ENCODE measurements around the gene HNRNPF.
A peak's percentile ranks its signal among the peaks of the same experiment; 100 is the strongest.
"Not testable (repeated sequence)": the region's sequence is repeated elsewhere in the genome, so short reads cannot be mapped to it uniquely, and the experiment has no call there.

Gene HNRNPF, protein sequence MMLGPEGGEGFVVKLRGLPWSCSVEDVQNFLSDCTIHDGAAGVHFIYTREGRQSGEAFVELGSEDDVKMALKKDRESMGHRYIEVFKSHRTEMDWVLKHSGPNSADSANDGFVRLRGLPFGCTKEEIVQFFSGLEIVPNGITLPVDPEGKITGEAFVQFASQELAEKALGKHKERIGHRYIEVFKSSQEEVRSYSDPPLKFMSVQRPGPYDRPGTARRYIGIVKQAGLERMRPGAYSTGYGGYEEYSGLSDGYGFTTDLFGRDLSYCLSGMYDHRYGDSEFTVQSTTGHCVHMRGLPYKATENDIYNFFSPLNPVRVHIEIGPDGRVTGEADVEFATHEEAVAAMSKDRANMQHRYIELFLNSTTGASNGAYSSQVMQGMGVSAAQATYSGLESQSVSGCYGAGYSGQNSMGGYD

DNA sequence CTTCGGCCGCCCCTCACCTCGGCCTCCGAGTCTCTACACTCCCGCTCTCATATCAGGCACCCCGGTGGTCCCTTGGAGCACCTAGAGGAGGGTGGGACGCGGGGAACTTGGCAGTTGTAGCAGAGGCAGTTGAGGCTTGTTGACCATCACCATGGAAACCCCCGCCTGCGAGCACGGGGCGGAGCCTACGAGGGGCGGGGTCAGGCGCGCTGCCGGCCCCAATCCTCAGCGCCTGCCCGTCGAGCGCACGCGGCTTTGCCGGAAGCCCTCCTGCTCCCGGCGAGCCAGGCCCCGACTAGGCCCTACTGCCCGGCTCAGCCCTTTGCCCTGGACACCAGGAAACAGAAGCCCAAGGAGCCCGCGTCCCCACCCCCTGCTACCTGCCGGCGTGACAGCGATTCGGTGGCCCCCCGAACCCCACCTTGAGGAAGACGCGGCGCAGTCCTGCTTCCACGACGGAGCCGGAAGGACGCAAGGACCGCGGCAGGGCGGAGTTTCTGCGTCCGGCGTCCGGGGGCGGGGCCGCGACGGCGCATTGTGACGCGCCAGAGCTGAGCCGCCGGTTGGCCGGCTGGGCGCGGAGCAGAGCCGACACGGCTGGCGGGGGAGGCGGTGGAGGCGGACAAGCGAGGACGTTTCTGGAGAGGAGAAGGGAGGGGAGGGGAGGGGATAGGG, at the start of gene HNRNPF:
HNRNPF (minus strand) TSS at position 477 of the 675 bp plus-strand sequence. CDS start 21,302 bp downstream, outside the sequence.
- peak; percentile 95 for DNase-seq

DNA sequence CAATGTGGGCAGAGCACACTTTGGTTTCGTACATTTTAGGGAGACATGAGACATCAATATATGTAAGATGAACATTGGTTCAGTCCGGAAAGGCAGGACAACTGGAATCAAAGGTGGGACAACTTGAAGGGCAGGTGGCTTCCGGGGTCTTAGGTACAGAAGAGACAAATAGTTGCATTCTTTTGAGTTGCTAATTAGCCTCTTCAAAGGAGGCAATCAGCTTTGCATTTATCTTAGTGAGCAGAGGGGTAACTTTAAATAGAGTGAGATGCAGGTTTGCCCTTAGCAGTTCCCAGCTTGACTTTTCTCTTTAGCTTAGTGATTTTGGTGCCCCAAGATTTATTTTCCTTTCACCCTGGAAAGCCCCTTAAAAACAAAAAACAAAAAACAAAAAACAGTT, 49.2 kb upstream of the HNRNPF start:
- DNase-seq = no peak

DNA sequence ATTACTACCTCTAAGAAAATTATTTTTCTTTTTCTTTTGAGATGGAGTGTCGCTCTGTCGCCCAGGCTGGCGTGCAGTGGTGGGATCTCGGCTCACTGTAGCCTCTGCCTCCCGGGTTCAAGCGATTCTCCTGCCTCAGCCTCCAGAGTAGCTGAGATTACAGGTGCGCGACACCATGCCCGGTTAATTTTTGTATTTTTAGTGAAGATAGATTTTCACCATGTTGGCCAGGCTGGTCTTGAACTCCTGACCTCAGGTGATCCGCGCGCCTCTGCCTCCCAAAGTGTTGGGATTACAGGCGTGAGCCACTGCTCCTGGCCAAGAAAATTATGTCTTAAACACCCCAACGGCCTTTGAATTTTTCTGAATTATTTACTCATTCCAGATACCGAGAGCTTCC, 47.6 kb upstream of the HNRNPF start:
- not testable (repeated sequence) for DNase-seq

DNA sequence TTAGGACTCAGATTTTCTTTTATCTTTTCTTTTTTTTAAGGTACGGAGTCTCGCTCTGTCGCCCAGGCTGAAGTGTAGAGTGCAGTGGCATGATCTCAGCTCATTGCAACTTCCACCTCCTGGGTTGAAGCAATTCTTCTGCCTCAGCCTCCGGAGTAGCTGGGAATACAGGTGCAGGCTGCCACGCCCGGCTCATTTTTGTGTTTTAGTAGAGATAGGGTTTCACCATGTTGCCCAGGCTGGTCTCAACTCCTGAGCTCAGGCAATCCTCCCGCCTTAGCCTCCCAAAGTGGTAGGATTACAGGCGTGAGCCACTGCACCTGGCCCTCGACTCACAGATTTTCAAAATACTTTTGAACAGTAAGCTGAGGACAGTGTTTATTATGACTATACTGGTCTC, 45.0 kb upstream of the HNRNPF start:
- DNase-seq = peak; percentile 17

DNA sequence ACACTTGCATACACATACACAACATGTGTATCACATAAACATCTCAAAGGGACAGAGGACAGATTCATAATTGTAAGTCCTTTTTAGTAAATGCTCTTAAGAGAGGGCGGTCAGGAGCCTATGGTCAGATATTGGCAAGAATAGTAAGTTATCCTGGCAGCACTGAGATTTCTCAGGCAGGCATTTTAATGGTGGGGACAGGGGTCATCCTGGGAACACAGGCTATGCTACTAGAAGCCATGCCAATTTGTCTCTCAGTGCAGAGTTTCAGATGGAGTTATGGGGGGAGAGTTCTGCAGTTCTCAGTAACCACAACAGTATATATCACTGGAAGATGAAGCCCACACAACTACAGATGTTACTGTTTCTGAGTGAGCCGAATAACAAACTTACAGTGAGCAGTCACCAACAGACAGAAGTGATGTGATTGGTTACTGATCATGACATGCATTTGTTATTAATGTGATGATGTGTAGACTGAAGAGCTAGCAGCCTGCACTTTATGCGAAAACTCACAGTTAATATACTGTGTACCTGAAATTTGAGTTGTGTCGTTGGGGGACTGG, 44.4 kb upstream of the HNRNPF start:
- DNase-seq = no peak

DNA sequence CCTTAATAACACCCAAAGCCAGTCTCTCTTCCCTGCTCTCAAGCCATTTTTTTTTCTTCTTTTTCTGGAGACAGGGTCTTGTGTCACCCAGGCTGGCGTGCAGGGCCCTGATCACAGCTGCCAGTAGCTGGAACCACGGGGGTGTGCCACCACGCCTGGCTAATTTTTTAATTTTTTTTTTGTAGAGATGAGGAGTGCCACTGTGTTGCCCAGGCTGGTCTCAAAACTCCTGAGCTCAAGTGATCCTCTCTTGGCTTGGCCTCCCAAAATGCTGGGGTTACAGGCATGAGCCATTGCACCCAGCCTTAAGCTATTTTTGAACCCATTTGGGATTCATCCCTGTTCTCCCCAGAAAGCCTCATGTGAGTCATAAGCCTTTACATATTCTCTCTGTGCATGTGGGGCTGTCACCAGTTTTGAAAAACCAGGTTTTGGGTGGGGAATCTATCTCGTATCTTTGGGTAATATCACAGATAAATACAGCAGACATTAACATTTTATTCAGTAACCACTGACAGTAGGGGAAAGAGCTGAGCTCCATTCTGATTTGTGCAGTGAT, 43.4 kb upstream of the HNRNPF start:
- no peak for DNase-seq

DNA sequence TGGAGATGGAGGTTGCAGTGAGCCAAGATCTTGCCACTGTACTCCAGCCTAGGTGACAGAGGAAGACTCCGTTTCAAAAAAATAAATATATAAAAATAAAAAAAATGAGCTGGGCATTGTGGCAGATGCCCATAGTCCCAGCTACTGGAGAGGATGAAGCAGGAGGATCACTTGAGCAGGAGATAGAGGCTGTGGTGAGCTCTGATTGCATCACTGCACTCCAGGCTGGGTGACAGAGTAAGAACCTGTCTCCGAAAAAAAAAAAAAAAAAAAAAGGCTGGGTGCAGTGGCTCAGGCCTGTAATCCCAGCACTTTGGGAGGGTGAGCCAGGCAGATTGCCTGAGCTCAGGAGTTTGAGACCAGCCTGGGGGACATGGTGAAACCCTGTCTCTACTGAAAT, 39.8 kb upstream of the HNRNPF start:
- DNase-seq = no peak

DNA sequence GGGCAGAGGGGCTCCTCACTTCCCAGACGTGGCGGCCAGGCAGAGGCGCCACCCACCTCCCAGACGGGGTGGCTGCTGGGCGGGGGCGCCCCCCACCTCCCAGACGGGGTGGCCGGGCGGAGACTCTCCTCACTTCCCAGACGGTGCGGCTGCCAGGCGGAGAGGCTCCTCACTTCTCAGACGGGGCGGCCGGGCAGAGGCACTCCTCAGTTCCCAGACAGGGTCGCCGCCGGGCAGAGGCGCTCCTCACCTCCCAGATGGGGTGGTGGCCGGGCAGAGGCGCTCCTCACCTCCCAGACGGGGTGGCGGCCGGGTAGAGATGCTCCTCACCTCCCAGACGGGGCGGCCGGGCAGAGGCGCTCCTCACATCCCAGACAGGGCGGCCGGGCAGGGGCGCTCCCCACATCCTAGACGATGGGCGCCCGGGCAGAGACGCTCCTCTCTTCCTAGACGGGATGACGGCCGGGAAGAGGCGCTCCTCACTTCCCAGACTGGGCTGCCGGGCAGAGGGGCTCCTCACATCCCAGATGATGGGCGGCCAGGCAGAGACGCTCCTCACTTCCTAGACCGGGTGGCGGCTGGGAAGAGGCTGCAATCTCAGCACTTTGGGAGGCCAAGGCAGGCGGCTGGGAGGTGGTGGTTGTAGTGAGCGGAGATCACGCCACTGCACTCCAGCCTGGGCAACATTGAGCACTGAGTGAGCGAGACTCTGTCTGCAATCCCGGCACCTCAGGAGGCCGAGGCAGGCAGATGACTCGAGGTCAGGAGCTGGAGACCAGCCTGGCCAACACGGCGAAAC, 37.4 kb upstream of the HNRNPF start:
- DNase-seq = not testable (repeated sequence)

DNA sequence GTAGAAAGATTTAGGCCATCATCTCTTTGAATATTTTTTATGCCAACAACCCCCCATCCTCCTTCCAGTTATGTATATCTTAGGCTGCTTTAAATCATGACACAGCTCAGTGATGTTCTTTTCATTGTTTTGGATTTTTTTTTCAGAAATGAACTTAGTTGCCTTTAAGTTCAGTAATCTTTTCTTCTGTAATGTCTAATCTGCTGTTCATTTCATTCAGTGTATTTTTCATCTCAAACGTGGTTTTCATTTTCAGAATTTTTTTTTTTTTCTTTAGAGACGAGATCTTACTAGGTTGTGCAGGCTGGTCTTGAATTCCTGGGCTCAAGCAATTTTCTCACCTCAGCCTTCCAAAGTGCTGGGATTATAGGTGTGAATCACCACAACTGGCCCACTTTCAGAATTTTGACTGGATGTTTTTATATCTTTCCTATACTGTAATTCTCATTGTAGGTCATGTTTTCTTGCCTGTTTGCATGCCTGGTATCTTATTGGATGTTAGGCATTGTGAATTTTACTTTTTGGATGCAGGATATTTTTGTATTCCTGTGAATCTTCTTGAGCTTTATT, 36.0 kb upstream of the HNRNPF start:
- no peak for DNase-seq

DNA sequence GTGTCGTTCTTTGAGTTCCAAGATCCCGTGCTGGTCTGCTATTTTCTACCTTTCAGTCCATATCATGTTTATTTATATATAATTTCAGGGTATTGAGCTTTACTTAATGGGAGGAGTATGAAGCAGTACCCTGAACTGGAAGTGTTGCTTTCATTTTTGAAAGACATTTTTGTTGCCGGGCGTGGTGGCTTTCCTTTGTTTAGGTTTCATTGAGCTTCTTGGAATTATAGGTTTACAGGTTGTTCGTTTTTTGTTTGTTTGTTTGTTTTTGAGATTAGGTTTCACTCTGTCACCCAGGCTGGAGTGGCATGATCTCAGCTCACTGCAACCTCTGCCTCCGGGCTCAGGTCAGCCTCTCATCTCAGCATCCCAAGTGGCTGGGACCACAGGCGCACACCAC, 35.3 kb upstream of the HNRNPF start:
- no peak for DNase-seq

DNA sequence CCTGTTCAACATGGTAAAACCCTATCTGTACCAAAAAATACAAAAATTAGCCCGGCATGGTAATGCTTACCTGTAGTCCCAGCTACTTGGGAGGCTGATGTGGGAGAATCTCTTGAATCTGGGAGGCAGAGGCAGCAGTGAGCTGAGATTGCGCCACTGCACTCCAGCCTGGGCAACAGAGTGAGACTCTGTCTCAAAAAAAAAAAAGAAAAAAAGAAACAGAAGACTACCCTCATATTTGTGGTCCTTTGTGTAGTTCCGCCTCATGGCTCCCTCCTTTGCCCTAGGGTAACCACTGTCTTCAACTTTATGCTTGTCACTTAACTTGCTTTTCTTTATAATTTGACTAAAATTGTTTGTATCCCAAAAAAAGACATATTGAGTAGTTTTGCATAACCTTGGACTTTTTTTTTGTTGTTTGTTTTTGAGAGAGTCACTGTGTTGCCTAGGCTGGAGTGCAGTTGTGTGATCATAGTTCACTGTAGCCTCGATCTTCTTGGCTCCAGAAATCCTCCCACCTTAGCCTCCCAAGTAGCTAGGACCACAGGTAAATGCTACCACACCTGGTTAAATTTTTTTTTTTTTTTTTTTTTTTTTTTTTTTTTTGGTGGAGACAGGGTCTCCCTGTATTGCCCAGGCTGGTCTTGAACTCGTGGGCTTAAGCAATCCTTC, 31.6 kb upstream of the HNRNPF start:
- DNase-seq = no peak

DNA sequence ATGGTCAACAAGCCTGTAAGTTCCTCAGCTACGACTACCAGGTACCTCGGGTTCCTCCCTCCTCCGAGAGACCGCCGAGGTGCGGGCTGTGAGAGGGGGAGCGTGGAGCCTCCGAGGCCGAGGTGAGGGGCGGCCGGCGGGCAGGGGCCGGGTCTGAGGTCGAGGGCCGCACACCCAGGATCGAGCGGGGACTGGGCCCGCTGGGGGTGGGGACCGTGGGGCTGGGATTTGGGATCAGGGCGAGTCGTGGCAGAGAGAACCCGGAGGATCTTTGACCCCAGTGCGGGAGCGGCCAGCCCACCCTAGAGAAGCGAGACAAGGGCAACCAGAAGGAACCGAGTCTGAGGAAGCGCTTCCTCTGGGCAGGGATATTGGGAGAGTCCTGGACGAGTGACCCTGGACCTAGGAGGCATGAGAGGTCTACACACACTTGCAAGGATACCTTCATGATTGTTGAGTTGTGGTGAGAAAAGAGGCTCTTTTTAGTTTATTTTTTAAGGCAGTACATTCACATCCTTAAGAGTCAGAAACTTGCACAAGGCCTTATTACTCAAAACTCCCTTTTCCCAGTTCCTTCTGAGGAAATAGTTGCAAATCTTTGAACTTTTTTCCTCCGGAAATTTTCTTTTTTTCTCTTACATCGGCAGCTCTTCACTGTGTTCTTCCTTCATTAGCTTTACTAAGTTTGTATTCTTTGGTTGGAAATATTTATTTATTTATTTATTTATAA, 28.3 kb upstream of the HNRNPF start:
- DNase-seq = no peak

DNA sequence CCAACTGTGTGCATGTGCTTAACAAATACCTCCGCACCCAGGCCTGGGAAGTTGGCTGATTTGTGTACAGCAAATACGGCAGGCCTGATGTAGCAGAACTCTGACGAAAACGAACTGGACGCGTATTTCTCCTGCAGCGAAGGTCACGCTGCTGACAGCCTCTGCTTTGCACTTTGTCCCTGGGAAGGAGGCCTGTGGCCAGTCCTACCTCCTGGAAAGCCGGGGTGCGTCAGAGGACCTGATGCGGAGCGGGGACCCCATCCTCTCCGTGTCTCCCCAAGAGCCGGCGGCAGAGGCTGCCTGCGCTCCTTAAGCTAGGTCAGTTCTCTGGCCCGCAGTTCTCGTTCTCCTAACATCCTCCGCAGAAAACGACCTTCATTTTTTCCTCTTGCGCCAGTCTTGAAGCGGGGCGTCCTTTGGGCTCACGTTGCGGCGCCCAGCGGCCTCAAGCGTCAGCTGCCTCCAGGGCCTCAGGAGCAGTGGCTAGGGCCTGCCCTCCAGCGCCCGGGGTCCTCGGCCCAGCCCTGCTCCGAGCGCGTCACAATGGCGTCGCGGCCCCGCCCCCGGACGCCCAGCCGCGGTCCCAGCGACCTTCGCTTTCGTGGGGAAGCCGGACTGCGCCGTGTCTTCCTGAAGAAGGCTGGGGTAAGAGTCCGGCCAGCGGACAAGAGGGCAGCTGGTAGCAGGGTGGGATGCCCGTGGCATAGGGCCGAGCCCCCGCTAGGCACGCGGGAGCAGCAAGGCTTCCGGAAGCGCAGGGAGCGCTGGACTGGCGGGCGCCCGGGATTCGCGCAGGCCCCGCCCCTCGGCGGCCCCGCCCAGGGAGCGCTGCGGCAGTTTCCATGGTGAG, 27.5 kb upstream of the HNRNPF start, which contains the start of gene ZNF487:
ZNF487 (plus strand) TSS at position 821 of the 850 bp plus-strand sequence. CDS start 38,703 bp downstream, outside the sequence.
- peak; percentile 80 for DNase-seq

DNA sequence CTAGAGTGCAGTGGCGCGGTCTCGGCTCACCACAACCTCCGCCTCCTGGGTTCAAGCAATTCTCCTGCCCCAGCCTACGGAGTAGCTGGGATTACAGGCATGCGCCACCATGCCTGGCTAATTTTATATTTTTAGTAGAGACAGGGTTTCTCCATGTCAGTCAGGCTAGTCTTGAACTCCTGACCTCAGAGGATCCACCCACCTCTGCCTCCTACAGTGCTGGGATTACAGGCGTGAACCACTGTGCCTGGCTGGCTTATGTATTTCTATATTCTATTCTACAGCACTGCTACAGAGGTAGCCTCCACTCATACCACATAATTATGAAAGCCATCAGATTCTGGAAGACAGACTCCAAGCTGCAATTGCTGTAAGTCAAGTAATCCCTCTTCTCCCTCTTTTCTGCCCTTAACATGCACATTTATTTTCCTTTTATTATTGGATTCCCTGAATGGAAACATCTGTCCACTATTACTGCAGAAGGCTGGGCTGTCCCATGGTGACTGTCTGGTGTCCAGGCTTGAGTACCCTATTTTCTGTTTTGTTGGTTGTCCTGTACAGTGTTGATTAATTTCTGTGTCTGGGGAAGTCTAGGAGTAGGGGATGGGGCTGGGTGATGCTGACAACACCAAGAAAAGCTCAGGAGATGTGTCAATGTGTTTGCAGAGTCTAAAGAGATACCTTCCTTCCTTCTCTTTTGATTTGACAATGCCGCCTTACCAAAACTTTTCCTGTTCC, 22.1 kb upstream of the HNRNPF start:
- DNase-seq = no peak

DNA sequence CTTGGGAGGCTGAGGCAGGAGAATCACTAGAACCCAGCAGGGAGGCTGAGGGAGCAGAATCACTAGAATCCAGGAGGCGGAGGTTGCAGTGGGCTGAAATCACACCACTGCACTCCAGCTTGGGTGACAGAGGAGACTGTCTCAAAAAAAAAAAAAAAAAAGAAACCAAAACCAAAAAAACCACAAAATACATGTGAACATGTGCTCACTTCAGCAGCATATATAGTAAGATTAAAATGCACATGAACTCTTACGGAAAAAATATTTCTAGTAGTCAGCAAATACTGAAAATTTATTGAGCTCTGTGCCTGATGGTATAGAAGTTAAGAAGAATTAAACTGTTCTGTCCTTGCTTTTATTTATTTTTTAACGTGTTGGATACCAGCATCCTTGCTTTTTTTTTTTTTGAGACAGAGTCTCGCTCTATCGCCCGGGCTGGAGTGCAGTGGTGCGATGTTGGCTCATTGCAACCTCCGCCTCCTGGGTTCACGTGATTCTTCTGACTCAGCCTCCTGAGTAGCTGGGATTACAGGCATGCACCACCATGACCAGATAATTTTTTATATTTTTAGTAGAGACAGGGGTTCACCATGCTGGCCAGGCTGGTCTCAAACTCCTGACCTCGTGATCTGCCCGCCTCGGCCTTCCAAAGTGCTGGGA, 18.3 kb upstream of the HNRNPF start:
- DNase-seq = no peak

DNA sequence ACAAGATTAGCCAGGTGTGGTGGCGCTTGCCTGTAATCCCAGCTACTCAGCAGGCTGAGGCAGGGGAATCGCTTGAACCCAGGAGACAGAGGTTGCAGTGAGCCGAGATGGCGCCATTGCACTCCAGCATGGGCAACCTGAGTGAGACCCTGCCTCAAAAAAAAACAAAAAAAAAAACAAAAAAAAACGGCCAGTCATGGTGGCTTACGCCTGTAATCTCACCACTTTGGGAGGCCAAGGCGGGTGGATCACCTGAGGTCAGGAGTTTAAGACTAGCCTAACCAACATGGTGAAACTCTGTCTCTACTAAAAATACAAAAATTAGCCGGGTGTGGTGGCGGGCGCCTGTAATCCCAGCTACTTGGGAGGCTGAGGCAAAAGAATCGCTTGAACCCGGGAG, 17.5 kb upstream of the HNRNPF start:
- not testable (repeated sequence) for DNase-seq

DNA sequence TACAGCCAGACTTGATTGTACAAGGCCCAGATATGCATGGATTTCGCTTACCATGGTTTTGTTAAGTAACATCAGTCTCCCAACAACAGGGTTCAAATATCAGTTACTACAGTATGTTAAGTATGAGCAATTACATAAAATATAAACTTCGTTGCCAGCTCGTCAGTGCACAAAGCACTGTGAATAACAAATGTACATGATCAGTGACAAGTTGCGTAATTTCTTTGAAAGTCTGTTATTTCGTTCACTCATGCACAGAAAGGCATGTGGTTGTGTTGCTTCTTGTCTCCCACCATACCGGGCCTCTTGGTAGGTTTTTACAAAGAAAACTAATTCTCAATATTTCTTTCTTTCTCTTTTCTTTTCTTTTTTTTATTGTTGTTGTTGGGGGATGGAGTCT, 15.4 kb upstream of the HNRNPF start:
- no peak for DNase-seq

DNA sequence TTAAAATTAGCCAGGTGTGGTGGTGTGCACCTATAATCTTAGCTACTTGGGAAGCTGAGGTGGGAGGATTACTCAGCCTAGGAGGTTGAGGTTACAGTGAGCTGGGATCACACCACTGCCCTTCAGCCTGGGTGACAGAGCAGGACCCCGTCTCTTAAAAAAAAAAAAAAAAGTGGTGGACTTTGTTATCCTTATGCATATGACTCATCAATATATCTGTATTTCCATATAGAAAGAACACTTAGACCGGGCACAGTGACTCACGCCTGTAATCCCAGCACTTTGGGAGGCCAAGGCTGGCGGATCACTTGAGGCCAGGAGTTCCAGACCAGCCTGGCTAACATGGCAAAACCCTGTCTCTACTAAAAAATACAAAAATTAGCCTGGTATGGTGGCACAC, 13.0 kb upstream of the HNRNPF start:
- not testable (repeated sequence) for DNase-seq

DNA sequence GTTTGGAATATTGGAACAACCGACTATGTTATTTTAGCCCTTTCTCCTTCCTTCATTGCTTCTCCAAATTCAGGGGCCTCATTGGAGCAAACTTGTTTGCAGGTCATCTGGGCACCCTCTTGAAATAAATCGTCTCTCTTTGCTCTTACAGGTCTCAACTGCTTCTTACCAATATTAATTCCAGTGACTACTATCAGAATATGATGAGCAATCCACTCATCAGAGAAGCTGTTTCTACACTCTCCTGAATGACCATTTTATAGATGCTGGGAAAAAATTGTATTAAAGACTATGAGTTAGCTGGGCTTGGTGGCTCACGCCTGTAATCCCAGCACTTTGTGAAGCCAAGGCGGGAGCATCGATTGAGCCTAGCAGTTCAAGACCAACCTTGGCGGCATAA, 12.5 kb upstream of the HNRNPF start:
- no peak for DNase-seq

Data from NCI-H82 (cell line).